Activated CD4-positive, alpha-beta T cell treated with anti-CD3 and anti-CD28 coated beads, Interleukin-2, amount 10 ng/mL, durations not matched to agents 7 days and 5 days (primary cell): ENCODE data around the gene ARL16. TPM values are rescaled to one million over a fixed set of nuclear protein-coding genes. Genes with fewer than 3 reads are reported as not detected.
A peak's percentile ranks its signal among the peaks of the same experiment; 100 is the strongest.

Source experiments
- CTCF ChIA-PET: fragments of 350-600 bp; sonication (Branson Sonifier 250); formaldehyde crosslinking; loops from one replicate; lab custom pipeline; 2021; ENCODE audit warnings: antibody characterized with exemption; lab: Charles Lee
- POLR2A ChIA-PET: fragments of 350-600 bp; sonication (Branson Sonifier 250); formaldehyde crosslinking; loops from one replicate; lab custom pipeline; 2021; ENCODE audit warnings: antibody characterized with exemption; lab: Charles Lee
- DNase-seq: peaks from one replicate; pipeline ENCODE4 v3.0.0-alpha.2; 2020
- H3K27ac Mint-ChIP-seq: one replicate; pipeline ENCODE4 v1.8.0; 2021; ENCODE audit warnings: mild to moderate bottlenecking, moderate library complexity, mixed read lengths
- H3K27me3 Mint-ChIP-seq: one replicate; pipeline ENCODE4 v1.8.0; 2021; ENCODE audit warnings: mixed read lengths
- H3K36me3 Mint-ChIP-seq: one replicate; pipeline ENCODE4 v1.8.0; 2021; ENCODE audit warnings: low read depth, mixed read lengths
- H3K4me1 Mint-ChIP-seq: one replicate; pipeline ENCODE4 v1.8.0; 2021; ENCODE audit warnings: mixed read lengths
- H3K4me3 Mint-ChIP-seq: one replicate; pipeline ENCODE4 v1.8.0; 2021; ENCODE audit warnings: mild to moderate bottlenecking, moderate library complexity, mixed read lengths
- H3K9me3 Mint-ChIP-seq: one replicate; pipeline ENCODE4 v1.8.0; 2021; ENCODE audit warnings: mixed read lengths
- total RNA-seq, 2 experiments: library from RNA; stranded (reverse); gene quantifications; one replicate each; pipeline ENCODE4 v1.2.3, GENCODE V29; 2021

The ARL16 gene
- total RNA-seq, 2 experiments from 2014 or later: 35.4 to 42.1 TPM

DNA sequence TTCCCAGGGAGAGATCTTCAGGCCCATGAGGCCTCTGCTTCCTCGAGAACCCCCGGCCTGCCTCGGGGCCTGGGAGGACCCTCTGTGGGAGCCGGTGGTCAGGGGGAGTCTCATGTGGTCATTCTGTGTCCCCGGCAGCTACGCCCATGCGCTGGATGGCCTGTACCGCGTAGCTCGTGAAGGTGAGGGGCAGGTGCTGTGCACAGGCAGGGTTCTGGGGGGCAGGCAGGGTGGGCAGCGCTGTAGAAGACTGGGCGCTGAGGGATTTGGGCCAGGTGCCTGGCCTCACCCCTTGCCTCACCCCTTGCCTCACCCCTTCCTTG lies 33.0 kb upstream of the ARL16 start:
- ChIA-PET POLR2A (no interaction called here), CTCF (interaction anchor here (1.0 kb wide), 1 partner anchor 12 kb away, joined by 3 read pairs; no protein-coding TSS in a partner anchor)
- H3K4me3 Mint-ChIP-seq: no peak overlapping the region
- no peaks in the 10 kb centered on the region for H3K27me3 Mint-ChIP-seq
- H3K27ac Mint-ChIP-seq: no peak overlapping the region
- no peaks in the 10 kb centered on the region for H3K9me3 Mint-ChIP-seq
- no peak for DNase-seq
- peaks cover 10% of the 10 kb centered on the region for H3K4me1 Mint-ChIP-seq
- H3K36me3 Mint-ChIP-seq: peaks cover 1% of the 10 kb centered on the region

- H3K4me1 Mint-ChIP-seq: peaks cover 13% of the 10 kb centered on the region
- peaks cover 1% of the 10 kb centered on the region for H3K36me3 Mint-ChIP-seq
- CTCF ChIA-PET: interaction anchor here (1.0 kb wide), 1 partner anchor 12 kb away, joined by 3 read pairs; no protein-coding TSS in a partner anchor
- no peak overlapping the region for H3K4me3 Mint-ChIP-seq
- POLR2A ChIA-PET: no interaction called here
- no peaks in the 10 kb centered on the region for H3K27me3 Mint-ChIP-seq
- H3K27ac Mint-ChIP-seq: no peak overlapping the region
- no peaks in the 10 kb centered on the region for H3K9me3 Mint-ChIP-seq
- DNase-seq: no peak
Measured at GRCh38 chr17:81715872-81716673, 32.5 kb upstream of the ARL16 start.

DNA sequence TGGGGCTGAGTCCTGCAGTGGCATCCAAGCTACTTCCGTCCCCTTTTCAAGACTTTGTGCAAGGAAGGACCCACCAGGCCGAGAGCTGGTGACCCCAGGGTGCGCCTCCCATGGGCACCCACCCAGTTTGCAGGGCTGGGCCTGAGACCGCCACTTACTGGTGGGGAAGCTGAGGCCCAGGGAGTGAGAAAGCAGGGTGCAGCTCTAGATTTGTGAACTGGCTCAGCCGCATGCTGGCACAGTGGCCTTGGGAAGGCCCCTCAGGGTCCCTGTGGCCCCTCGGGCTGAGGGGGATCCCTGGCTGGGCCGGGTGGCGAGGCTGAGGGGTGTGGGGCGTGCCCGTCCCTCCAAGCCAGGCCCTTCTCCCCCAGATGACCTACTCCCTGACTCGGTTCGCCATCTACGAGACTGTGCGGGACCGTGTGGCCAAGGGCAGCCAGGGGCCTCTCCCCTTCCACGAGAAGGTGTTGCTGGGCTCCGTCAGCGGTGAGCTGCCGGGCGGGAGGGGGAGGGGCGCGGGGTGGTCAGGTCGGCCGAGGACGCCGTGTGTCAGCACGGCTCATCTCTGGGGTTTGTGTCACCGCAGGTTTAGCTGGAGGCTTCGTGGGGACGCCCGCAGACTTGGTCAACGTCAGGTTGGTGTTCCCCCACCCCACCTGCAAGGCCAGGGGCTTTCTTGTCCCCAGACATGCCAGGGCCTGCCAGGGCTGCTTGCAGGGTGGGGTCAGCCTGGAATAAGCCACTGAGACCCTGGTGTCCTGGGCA lies 31.7 kb upstream of the ARL16 start:
- peaks cover 20% of the 10 kb centered on the region for H3K4me1 Mint-ChIP-seq
- H3K9me3 Mint-ChIP-seq: no peaks in the 10 kb centered on the region
- no peak overlapping the region for H3K27ac Mint-ChIP-seq
- peaks cover 1% of the 10 kb centered on the region for H3K36me3 Mint-ChIP-seq
- ChIA-PET POLR2A (no interaction called here), CTCF (no interaction called here)
- no peak overlapping the region for H3K4me3 Mint-ChIP-seq
- H3K27me3 Mint-ChIP-seq: no peaks in the 10 kb centered on the region
- no peak for DNase-seq

GRCh38 chr17:81714412-81715106 lies 31.0 kb upstream of the ARL16 start:
- DNase-seq: no peak
- peak overlapping the region; percentile 13 for H3K4me3 Mint-ChIP-seq
- peak overlapping the region; percentile 9 for H3K27ac Mint-ChIP-seq
- H3K9me3 Mint-ChIP-seq: no peaks in the 10 kb centered on the region
- H3K27me3 Mint-ChIP-seq: no peaks in the 10 kb centered on the region
- peaks cover 26% of the 10 kb centered on the region for H3K4me1 Mint-ChIP-seq
- POLR2A ChIA-PET: no interaction called here
- CTCF ChIA-PET: no interaction called here
- H3K36me3 Mint-ChIP-seq: peaks cover 1% of the 10 kb centered on the region

DNA sequence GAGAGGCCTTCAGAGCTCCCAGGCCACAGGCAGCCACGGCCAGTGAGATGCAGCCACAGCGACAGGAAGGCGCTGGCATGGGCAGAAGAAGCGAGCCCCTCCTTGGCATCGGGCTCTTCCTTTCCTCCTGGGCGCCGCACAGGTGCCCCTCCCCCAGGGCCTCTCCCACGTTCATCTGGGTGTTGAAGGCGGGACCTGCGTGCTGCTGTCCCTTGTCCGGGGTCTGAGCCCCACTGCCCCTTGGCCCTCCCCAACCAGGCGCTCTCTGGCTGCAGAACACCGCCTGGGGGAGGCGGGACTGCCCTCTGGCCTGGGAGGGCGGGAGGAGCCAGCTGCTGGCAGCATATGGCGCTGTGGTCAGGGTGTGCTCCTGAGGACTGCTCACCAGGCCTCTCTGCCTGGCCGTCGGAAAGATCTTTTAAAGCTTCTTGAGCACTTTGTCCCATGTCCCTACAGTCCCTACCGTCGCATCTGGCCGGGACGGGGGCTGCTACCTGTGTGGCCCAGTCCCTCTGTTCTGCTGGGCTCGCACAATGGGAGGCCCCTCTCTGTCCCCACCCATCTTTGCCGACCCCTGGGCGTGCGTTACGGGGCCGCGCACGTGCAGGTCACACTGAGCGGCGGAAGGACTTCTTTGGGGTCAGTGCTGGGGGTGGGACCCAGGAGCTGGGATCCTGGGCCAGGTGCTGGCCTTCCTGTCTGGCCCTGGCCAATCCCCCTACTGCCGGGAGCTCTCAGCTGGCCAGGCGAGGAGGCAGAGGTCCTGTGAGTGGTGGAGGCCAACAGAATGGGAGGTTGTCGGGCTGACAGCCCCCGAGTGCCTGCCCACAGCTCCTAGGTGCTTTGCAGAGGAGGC lies 30.2 kb upstream of the ARL16 start:
- H3K4me1 Mint-ChIP-seq: peaks cover 28% of the 10 kb centered on the region
- no peak overlapping the region for H3K27ac Mint-ChIP-seq
- H3K27me3 Mint-ChIP-seq: no peaks in the 10 kb centered on the region
- CTCF ChIA-PET: no interaction called here
- no peaks in the 10 kb centered on the region for H3K9me3 Mint-ChIP-seq
- H3K36me3 Mint-ChIP-seq: peaks cover 5% of the 10 kb centered on the region
- no peak for DNase-seq
- POLR2A ChIA-PET: no interaction called here
- H3K4me3 Mint-ChIP-seq: peak overlapping the region; percentile 81

GRCh38 chr17:81713004-81713555 lies 29.5 kb upstream of the ARL16 start:
- CTCF ChIA-PET: interaction anchor here (0.6 to 1.4 kb wide), 2 partner anchors 34 to 134 kb away, joined by 3 to 4 read pairs; no protein-coding TSS in a partner anchor

DNA sequence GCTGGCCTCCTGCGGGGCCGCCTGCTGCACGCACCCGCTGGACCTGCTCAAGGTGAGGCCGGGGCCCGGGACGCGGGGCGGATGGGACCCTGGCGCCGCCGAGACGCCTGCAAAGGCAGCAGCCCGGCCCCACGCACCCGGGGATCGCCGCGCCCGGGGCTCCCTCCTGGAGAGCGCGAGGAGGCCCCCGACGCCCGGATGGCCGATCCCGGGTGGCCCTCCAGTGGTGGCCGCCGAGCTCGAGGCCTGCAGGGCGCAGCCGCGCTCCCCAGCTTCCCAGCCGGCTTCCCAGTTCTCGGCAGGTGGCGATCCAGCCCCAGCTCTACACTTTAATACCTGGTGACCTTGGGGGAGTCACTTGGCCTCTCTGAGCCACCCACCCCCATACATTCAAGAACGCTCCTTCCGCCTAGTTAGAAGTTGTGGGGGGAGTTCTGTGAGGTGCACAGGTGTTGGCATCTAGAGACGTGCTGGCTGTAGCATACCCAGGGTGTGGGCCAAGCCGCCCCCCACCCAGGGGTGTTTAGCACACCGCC lies 28.9 kb upstream of the ARL16 start:
- DNase-seq: no peak
- ChIA-PET CTCF (interaction anchor here (0.6 to 1.4 kb wide), 2 partner anchors 34 to 133 kb away, joined by 3 to 4 read pairs; no protein-coding TSS in a partner anchor), POLR2A (no interaction called here)
- Mint-ChIP-seq H3K9me3 (no peaks in the 10 kb centered on the region), H3K4me1 (peaks cover 28% of the 10 kb centered on the region), H3K4me3 (peak overlapping the region; percentile 81), H3K36me3 (peaks cover 4% of the 10 kb centered on the region), H3K27me3 (no peaks in the 10 kb centered on the region), H3K27ac (peak overlapping the region; percentile 60)

More at GRCh38 chr17:81713004-81713555, 29.5 kb upstream of the ARL16 start:
- Mint-ChIP-seq H3K27ac (peak overlapping the region; percentile 60), H3K27me3 (no peaks in the 10 kb centered on the region), H3K4me1 (peaks cover 28% of the 10 kb centered on the region), H3K9me3 (no peaks in the 10 kb centered on the region), H3K36me3 (peaks cover 5% of the 10 kb centered on the region), H3K4me3 (peak overlapping the region; percentile 81)
- no peak for DNase-seq
- POLR2A ChIA-PET: no interaction called here

GRCh38 chr17:81711814-81712467 lies 28.3 kb upstream of the ARL16 start, which contains the start of gene SLC25A10:
Gene SLC25A10, plus strand, starts transcription at chr17:81712284. Its CDS starts 143 bp downstream, at chr17:81712427.
- CTCF ChIA-PET: interaction anchor here (0.6 to 1.4 kb wide), 2 partner anchors 33 to 194 kb away, joined by 3 to 4 read pairs; no protein-coding TSS in a partner anchor
- Mint-ChIP-seq H3K36me3 (peaks cover 5% of the 10 kb centered on the region), H3K9me3 (no peaks in the 10 kb centered on the region), H3K4me3 (peak within 1 kb of the TSS; percentile 81), H3K4me1 (peaks cover 28% of the 10 kb centered on the region), H3K27me3 (no peaks in the 10 kb centered on the region), H3K27ac (peak within 1 kb of the TSS; percentile 90)
- POLR2A ChIA-PET: interaction anchor here (0.7 kb wide), 1 partner anchor 11 kb away, joined by 3 read pairs; no protein-coding TSS in a partner anchor
- peak; percentile 83 for DNase-seq

DNA sequence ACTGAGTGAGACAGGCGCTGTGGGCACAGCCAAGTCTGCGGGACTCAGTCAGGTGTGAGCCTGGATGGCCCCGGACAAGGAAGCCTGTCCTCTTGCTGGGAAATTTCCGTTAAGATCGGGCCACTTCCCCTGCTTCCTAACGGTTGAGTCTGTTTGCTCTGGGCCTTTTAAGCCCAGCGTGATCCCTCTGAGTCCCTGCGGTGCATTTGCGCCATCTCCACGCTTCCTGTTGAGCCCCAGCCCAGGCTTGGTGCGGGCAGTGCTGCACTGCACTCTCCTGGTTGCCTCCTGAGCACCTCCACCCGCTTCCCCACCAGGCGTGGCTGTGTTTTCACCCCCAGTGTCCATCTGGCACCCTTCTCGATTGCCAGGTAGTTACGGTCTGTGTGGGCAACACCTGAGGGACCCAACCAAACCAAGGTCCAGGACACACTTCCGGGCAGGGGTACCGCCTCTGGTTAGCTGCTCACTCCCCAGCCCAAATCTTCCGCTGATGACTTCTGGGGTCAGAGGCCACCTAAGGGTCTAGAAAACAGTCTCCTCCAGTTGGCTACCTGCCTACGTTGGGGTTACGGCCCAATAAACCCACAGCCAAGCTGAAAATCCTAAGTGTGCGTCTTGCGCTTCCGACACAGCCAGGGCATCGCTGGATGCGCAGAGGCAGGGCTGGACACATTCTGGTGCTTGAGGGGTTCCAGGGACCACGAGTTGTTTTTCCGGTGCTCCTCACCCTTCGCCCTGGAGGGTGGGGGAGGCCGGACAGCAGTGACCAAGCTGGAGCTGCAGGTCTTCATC lies 27.1 kb upstream of the ARL16 start:
- ChIA-PET CTCF (interaction anchor here (0.9 kb wide), 1 partner anchor 14 kb away, joined by 3 read pairs; no protein-coding TSS in a partner anchor), POLR2A (interaction anchor here (0.7 kb wide), 1 partner anchor 9 kb away, joined by 3 read pairs; no protein-coding TSS in a partner anchor)
- DNase-seq: peak; percentile 42
- peaks cover 32% of the 10 kb centered on the region for H3K4me1 Mint-ChIP-seq
- H3K4me3 Mint-ChIP-seq: peak overlapping the region; percentile 69
- H3K9me3 Mint-ChIP-seq: no peaks in the 10 kb centered on the region
- no peaks in the 10 kb centered on the region for H3K27me3 Mint-ChIP-seq
- peaks cover 16% of the 10 kb centered on the region for H3K36me3 Mint-ChIP-seq
- peak overlapping the region; percentile 90 for H3K27ac Mint-ChIP-seq

- ChIA-PET POLR2A (no interaction called here), CTCF (interaction anchor here (1.0 to 1.3 kb wide), 2 partner anchors 13 to 45 kb away, joined by 3 read pairs; no protein-coding TSS in a partner anchor)
- H3K27ac Mint-ChIP-seq: peak overlapping the region; percentile 57
- H3K9me3 Mint-ChIP-seq: no peaks in the 10 kb centered on the region
- DNase-seq: no peak
- peaks cover 40% of the 10 kb centered on the region for H3K4me1 Mint-ChIP-seq
- no peaks in the 10 kb centered on the region for H3K27me3 Mint-ChIP-seq
- peaks cover 25% of the 10 kb centered on the region for H3K36me3 Mint-ChIP-seq
- no peak overlapping the region for H3K4me3 Mint-ChIP-seq
Measured at GRCh38 chr17:81708739-81709185, 25.2 kb upstream of the ARL16 start.
